NB4 (cell line): ENCODE data around the gene CHRNA1.

Experiments used
- DNase-seq: peaks from one replicate; pipeline ENCODE4 v3.0.0; 2010; ENCODE audit warnings: low read depth
- H3K4me3 ChIP-seq: one replicate; pipeline ENCODE4 v1.5.1; 2011; ENCODE audit warnings: mild to moderate bottlenecking, low read depth, low read length, moderate library complexity
- MYC ChIP-seq: IDR thresholded peaks from 2 replicates; pipeline ENCODE4 v1.6.1; 2011; ENCODE audit warnings: low read depth, low read length
- POLR2A ChIP-seq: IDR thresholded peaks from 2 replicates; pipeline ENCODE4 v1.6.1; 2011; ENCODE audit warnings: mild to moderate bottlenecking; ENCODE audit not compliant: insufficient read length; ENCODE audit errors: extremely low read depth
- TF ChIP-seq, protein P1 (sequence below): IDR thresholded peaks from 2 replicates; pipeline ENCODE4 v1.6.1; 2011; ENCODE audit warnings: low read depth, low read length
- TF ChIP-seq, protein P2 (sequence below): IDR thresholded peaks from one replicate; pipeline ENCODE4 v1.5.1; 2012; ENCODE audit warnings: low read depth, low read length

Gene CHRNA1

DNA sequence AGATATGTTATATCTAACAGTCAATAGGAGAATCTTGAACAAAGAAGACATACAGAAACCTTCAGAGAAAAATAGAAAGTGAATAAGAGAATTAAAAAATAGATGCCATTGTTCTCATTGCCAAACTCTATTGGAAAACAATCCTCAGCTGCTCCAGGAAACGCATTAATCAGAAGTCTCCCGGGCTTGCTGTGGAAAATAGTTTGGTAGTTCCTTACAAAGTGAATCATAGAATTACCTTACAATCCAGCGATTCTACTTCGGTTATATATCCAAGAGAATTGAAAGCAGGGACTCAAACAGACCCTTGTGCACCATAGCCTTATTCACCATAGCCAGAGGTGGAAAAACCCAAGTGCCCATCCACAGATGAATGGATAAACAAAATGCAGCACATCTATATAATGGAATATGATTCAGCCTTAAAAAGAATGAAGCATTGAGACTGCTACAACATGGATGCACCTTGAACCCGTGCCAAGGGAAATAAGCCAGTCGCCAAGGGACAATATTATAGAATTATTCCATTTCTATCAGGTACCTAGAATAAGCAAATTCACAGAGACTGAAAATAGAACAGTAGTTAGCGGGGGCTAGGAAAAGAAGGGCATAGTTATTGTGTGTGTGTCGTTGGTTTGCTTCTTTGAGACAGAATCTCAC lies 21.9 kb upstream of the CHRNA1 start:
- TF ChIP-seq, protein P1, sequence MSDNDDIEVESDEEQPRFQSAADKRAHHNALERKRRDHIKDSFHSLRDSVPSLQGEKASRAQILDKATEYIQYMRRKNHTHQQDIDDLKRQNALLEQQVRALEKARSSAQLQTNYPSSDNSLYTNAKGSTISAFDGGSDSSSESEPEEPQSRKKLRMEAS: no peak
- TF ChIP-seq, protein P2, sequence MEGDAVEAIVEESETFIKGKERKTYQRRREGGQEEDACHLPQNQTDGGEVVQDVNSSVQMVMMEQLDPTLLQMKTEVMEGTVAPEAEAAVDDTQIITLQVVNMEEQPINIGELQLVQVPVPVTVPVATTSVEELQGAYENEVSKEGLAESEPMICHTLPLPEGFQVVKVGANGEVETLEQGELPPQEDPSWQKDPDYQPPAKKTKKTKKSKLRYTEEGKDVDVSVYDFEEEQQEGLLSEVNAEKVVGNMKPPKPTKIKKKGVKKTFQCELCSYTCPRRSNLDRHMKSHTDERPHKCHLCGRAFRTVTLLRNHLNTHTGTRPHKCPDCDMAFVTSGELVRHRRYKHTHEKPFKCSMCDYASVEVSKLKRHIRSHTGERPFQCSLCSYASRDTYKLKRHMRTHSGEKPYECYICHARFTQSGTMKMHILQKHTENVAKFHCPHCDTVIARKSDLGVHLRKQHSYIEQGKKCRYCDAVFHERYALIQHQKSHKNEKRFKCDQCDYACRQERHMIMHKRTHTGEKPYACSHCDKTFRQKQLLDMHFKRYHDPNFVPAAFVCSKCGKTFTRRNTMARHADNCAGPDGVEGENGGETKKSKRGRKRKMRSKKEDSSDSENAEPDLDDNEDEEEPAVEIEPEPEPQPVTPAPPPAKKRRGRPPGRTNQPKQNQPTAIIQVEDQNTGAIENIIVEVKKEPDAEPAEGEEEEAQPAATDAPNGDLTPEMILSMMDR: no peak
- TF ChIP-seq MYC (no peak), POLR2A (no peak)
- DNase-seq: no peak
- no peak overlapping the region for H3K4me3 ChIP-seq

DNA sequence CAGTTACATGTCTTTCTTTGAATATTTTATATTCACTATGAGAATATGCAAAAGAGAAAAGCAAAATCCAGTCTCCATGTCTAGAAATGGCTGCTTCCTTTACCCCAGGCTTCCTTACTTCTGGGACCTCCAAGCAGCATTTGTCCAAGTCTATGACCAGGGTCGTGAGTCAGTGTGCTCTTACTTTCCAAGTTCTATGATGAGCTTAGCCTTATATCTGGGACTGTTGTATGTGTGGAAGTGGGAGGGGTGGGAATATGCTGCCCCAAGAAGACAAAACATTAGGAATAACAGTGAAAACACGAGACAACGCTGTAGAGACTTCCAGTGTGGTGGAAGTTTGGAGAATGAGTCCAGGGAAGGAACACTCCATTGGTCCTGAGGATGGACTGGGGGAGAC lies 21.2 kb upstream of the CHRNA1 start:
- TF ChIP-seq, protein P1: no peak
- TF ChIP-seq, protein P2: no peak
- TF ChIP-seq MYC: no peak
- TF ChIP-seq POLR2A: no peak
- DNase-seq: no peak
- no peak overlapping the region for H3K4me3 ChIP-seq

DNA sequence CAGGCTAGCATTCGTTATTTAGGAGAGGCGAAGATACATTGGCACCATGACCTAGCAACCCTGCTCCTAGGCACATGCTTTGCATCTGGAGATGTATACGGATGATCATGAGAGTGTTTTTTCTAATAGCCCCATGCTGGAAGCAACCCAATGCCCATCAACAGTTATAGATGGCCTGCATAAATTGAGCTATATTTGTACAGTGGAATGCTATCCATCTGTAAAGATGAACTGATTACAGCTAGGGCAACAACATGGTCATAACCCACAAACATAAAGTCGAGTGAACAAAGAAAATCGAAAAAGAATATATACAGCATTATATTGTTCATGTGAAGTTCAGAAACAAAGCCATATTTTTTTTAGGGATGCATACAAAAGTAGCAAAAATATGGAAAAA lies 20.6 kb upstream of the CHRNA1 start:
- TF ChIP-seq MYC: no peak
- TF ChIP-seq POLR2A: no peak
- TF ChIP-seq, protein P2: no peak
- TF ChIP-seq, protein P1: no peak
- no peak overlapping the region for H3K4me3 ChIP-seq
- no peak for DNase-seq

DNA sequence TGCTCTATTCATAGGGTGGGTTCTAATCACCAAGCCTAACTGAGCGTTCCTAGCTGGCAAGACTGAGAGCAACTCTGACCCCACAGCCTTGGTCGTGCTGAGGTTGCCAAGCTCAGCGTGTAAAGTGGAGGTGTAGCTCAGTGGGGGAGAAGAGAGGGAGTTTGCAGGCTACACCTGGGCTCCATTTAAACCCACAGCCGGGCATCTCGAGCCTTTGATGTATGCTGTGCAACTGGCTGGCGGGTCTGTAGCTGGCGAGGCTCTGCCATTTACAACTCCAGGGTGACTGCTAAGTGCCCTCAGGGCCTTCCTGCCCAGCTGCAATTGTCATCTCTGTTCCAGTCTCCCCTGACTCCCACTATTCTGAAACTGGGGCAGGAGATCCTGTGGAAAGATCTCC lies 20.0 kb upstream of the CHRNA1 start:
- TF ChIP-seq, protein P2: no peak
- TF ChIP-seq MYC: no peak
- TF ChIP-seq, protein P1: no peak
- no peak overlapping the region for H3K4me3 ChIP-seq
- DNase-seq: no peak

- no peak overlapping the region for H3K4me3 ChIP-seq
- TF ChIP-seq, protein P2: no peak
- no peak for TF ChIP-seq MYC
- TF ChIP-seq, protein P1: no peak
- TF ChIP-seq POLR2A: no peak
- no peak for DNase-seq
These were observed 17.7 kb upstream of the CHRNA1 start for GRCh38 chr2:174781996-174782395.
